A549 treated with AZD9567 at 1 μM for 4 hours (cell line): ENCODE data around the gene NECTIN2. TPM values are rescaled to one million over a fixed set of nuclear protein-coding genes. Genes with fewer than 3 reads are reported as not detected.

Experiments used
- total RNA-seq: library from RNA; stranded (reverse); fragments of 200-300 nt; extraction: Qiagen RNA extraction; gene quantifications from 5 replicates; pipeline ENCODE4 v1.2.3, GENCODE V29; 2022; ENCODE audit not compliant: insufficient read depth

Gene NECTIN2
- total RNA-seq = 57.3 to 79.5 TPM (median 73.5 TPM) in 5 replicates

GRCh38 chr19:44845612-44846454, at the start of gene NECTIN2:
NECTIN2 (plus strand) TSS chr19:44846297; CDS start chr19:44846526, 229 bp downstream.

GRCh38 chr19:44808463-44809371, 37.4 kb upstream of the NECTIN2 start, which contains the start of gene BCAM:
BCAM (plus strand) TSS chr19:44809103; CDS start chr19:44809125, 22 bp downstream.

GRCh38 chr19:44891016-44891882, 45.2 kb downstream of the NECTIN2 start, which contains the start of gene TOMM40:
TOMM40 (plus strand) TSS chr19:44891254; CDS start chr19:44891416, 162 bp downstream.

GRCh38 chr19:44905437-44906160, 59.5 kb downstream of the NECTIN2 start, which contains the start of gene APOE:
APOE (plus strand) TSS chr19:44905796; CDS start chr19:44906625, 829 bp downstream.

GRCh38 chr19:44914433-44915206, 68.5 kb downstream of the NECTIN2 start, which contains the start of gene APOC1:
APOC1 (plus strand) TSS chr19:44914608; CDS start chr19:44914892, 284 bp downstream.

Other genes with a start within 250 kb of the NECTIN2 start
- 0.45 to 0.85 TPM (median 0.56 TPM) in 4 of 5 replicates, not detected in the other for gene IGSF23, start 232.7 kb upstream of the NECTIN2 start, total RNA-seq
- 105 to 118 TPM (median 111 TPM) in 5 replicates for gene PVR, start 202.4 kb upstream of the NECTIN2 start, total RNA-seq
- gene CEACAM19, start 174.8 kb upstream of the NECTIN2 start, total RNA-seq = 8.1 to 12.4 TPM (median 9.7 TPM) in 5 replicates
- gene CEACAM16, start 147.1 kb upstream of the NECTIN2 start, total RNA-seq = 0.12 to 0.16 TPM (median 0.14 TPM) in 4 of 5 replicates, not detected in the other
- 25.3 to 59.4 TPM (median 53.0 TPM) in 5 replicates for gene BCL3, start 97.6 kb upstream of the NECTIN2 start, total RNA-seq
- gene CBLC, start 68.4 kb upstream of the NECTIN2 start, total RNA-seq = not detected in 5 replicates
- gene BCAM, start 37.2 kb upstream of the NECTIN2 start, total RNA-seq = 53.6 to 84.4 TPM (median 82.5 TPM) in 5 replicates
- 222 to 250 TPM (median 240 TPM) in 5 replicates for gene TOMM40, start 45.0 kb downstream of the NECTIN2 start, total RNA-seq
- gene APOE, start 59.5 kb downstream of the NECTIN2 start, total RNA-seq = 12.6 to 20.0 TPM (median 15.3 TPM) in 5 replicates
- gene APOC1, start 68.3 kb downstream of the NECTIN2 start, total RNA-seq = 74.0 to 128 TPM (median 117 TPM) in 5 replicates
- gene APOC4, start 95.9 kb downstream of the NECTIN2 start, total RNA-seq = not detected in 5 replicates
- gene APOC2, start 99.8 kb downstream of the NECTIN2 start, total RNA-seq = not detected in 5 replicates
- gene CLPTM1, start 109.1 kb downstream of the NECTIN2 start, total RNA-seq = 149 to 198 TPM (median 172 TPM) in 5 replicates
- 18.2 to 47.3 TPM (median 36.6 TPM) in 5 replicates for gene RELB, start 155.2 kb downstream of the NECTIN2 start, total RNA-seq
- gene CLASRP, start 192.7 kb downstream of the NECTIN2 start, total RNA-seq = 32.1 to 79.8 TPM (median 76.7 TPM) in 5 replicates
- 14.1 to 18.2 TPM (median 16.0 TPM) in 5 replicates for gene ZNF296, start 230.2 kb downstream of the NECTIN2 start, total RNA-seq
- gene GEMIN7, start 233.0 kb downstream of the NECTIN2 start, total RNA-seq = 88.7 to 119 TPM (median 100 TPM) in 5 replicates
- gene PPP1R37, start 246.9 kb downstream of the NECTIN2 start, total RNA-seq = 16.0 to 39.6 TPM (median 38.4 TPM) in 5 replicates